SK-N-SH (cell line): ENCODE data around the gene PTPN6.

Experiments used
- CTCF ChIP-seq: fragments of 200-600 bp; sonication (generic); IDR thresholded peaks from 2 replicates; pipeline ENCODE4 v1.6.1; 2017; ENCODE audit warnings: antibody characterized with exemption, mild to moderate bottlenecking, moderate library complexity
- EZH2phosphoT487 ChIP-seq: fragments of 200-600 bp; sonication (generic); IDR thresholded peaks from 2 replicates; pipeline ENCODE4 v1.6.1; 2017; ENCODE audit warnings: low read depth, mixed run types, mild to moderate bottlenecking, antibody characterized with exemption, moderate library complexity, borderline replicate concordance
- FOXJ3 ChIP-seq: sonication (generic); formaldehyde crosslinking; IDR thresholded peaks from 2 replicates; pipeline ENCODE4 v1.5.1; 2020; ENCODE audit warnings: mild to moderate bottlenecking, missing genetic modification reagents
- FOXM1 ChIP-seq: IDR thresholded peaks from 2 replicates; pipeline ENCODE4 v1.4.0; 2012; ENCODE audit warnings: low read depth, mild to moderate bottlenecking
- GABPA ChIP-seq: IDR thresholded peaks from 2 replicates; pipeline ENCODE4 v1.4.0; 2012; ENCODE audit warnings: low read depth, mild to moderate bottlenecking
- PBX3 ChIP-seq: IDR thresholded peaks from 2 replicates; pipeline ENCODE4; 2012
- POLR2AphosphoS5 ChIP-seq: IDR thresholded peaks from 2 replicates; pipeline ENCODE4 v1.6.1; 2012; ENCODE audit warnings: low read depth, low read length
- RFX5 ChIP-seq: IDR thresholded peaks from 2 replicates; pipeline ENCODE4 v1.6.1; 2012; ENCODE audit warnings: mild to moderate bottlenecking, improper control_type of control experiment, low read length
- RXRA ChIP-seq: IDR thresholded peaks from 2 replicates; pipeline ENCODE4 v1.4.0; 2012; ENCODE audit warnings: low read depth, mild to moderate bottlenecking, borderline replicate concordance
- TAF1 ChIP-seq: IDR thresholded peaks from 2 replicates; pipeline ENCODE4 v1.6.1; 2012; ENCODE audit warnings: low read depth, mild to moderate bottlenecking, low read length, moderate library complexity, borderline replicate concordance

GRCh38 chr12:6954316-6955107, 3.4 kb downstream of the PTPN6 start:
- TF ChIP-seq CTCF (no peak), RXRA (no peak), EZH2phosphoT487 (no peak), GABPA (no peak), FOXM1 (no peak), TAF1 (no peak), RFX5 (no peak), POLR2AphosphoS5 (no peak), PBX3 (no peak), FOXJ3 (CRISPR knock-in tag) (no peak)
